ENCODE data around the gene RAD51.

DNA sequence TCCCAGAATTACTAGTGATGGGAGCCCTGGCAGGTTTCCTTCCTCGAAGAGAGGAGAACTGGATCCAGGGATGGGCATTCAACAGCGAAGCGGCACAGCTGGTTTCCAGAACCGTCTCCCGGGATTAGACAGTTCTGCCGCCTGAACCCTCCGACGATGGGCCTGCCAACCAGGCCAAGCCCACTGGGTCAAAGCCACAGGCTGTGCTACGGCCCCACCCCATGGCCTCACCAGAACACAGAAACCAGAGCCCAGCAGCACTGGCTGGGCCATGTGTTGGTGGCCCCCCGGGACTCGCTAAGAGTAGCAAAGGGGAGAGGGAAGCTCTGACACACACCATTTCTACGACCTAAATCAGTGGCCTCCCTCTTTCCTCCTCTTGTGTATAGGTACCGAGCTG is 77.0 kb downstream of the RAD51 start:
- TF ChIP-seq POLR2A (IDR thresholded peaks at IDR 0.05; ENCODE audit: control extremely low read depth in 1 of 2, low read depth in 2 of 2, low read length in 2 of 2) (no peak), CTCF (IDR thresholded peaks at IDR 0.05; ENCODE audit: control extremely low read depth in 1 of 3, insufficient read depth in 1 of 3, low read depth in 1 of 3, low read length in 3 of 3) (no peak), JUN (IDR thresholded peaks at IDR 0.05; ENCODE audit: low read depth, low read length) (no peak), HDAC6 (IDR thresholded peaks at IDR 0.05; ENCODE audit: low read depth, low read length) (no peak), POU5F1 (IDR thresholded peaks at IDR 0.05; ENCODE audit: low read depth, low read length) (no peak), POLR2AphosphoS5 (IDR thresholded peaks at IDR 0.05; ENCODE audit: low read depth, low read length) (no peak), EP300 (IDR thresholded peaks at IDR 0.05; ENCODE audit: borderline replicate concordance in 1 of 2, low read depth in 2 of 2, low read length in 2 of 2) (no peak)
- TF ChIP-seq, protein P1, sequence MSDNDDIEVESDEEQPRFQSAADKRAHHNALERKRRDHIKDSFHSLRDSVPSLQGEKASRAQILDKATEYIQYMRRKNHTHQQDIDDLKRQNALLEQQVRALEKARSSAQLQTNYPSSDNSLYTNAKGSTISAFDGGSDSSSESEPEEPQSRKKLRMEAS (IDR thresholded peaks at IDR 0.05) = no peak
